H9 (cell line): ENCODE data around the gene PXT1. TPM values are rescaled to one million over a fixed set of nuclear protein-coding genes. Genes with fewer than 3 reads are reported as not detected.

Experiments
- DNase-seq: peaks from one replicate; pipeline ENCODE4 v3.0.0-alpha.2; 2017
- H2AFZ ChIP-seq: one replicate; pipeline ENCODE4 v1.6.1; 2013; ENCODE audit warnings: mild to moderate bottlenecking, low read length, control low read depth, moderate library complexity
- H2AK5ac ChIP-seq: 2 replicates; pipeline ENCODE4 v1.6.1; 2013; ENCODE audit warnings: low read length, control low read depth, mixed read lengths; ENCODE audit not compliant: insufficient read length
- H2BK120ac ChIP-seq: one replicate; pipeline ENCODE4 v1.6.1; 2013; ENCODE audit warnings: low read depth, mild to moderate bottlenecking, low read length, control low read depth, inconsistent platforms; ENCODE audit not compliant: poor library complexity, severe bottlenecking
- H2BK12ac ChIP-seq: 2 replicates; pipeline ENCODE4 v1.6.1; 2013; ENCODE audit warnings: low read length, control low read depth, mixed read lengths, low read depth; ENCODE audit not compliant: insufficient read length
- H2BK15ac ChIP-seq: 2 replicates; pipeline ENCODE4 v1.6.1; 2013; ENCODE audit warnings: low read depth, low read length, control low read depth
- H2BK20ac ChIP-seq: one replicate; pipeline ENCODE4 v1.6.1; 2013; ENCODE audit warnings: low read depth, mild to moderate bottlenecking, low read length, control low read depth, inconsistent platforms; ENCODE audit not compliant: poor library complexity, severe bottlenecking
- H2BK5ac ChIP-seq: 2 replicates; pipeline ENCODE4 v1.6.1; 2013; ENCODE audit warnings: low read length, control low read depth, mixed read lengths; ENCODE audit not compliant: insufficient read length
- H3K14ac ChIP-seq: 2 replicates; pipeline ENCODE4 v1.6.1; 2013; ENCODE audit warnings: low read length, control low read depth; ENCODE audit not compliant: insufficient read depth
- H3K18ac ChIP-seq: 2 replicates; pipeline ENCODE4 v1.6.1; 2013; ENCODE audit warnings: low read depth, mild to moderate bottlenecking, mixed read lengths, low read length, control low read depth; ENCODE audit not compliant: insufficient read length
- H3K23ac ChIP-seq: 2 replicates; pipeline ENCODE4 v1.6.1; 2013; ENCODE audit warnings: low read length, control low read depth, mixed read lengths, low read depth; ENCODE audit not compliant: insufficient read length
- H3K23me2 ChIP-seq: 2 replicates; pipeline ENCODE4 v1.6.1; 2013; ENCODE audit warnings: low read depth, mild to moderate bottlenecking, mixed read lengths, low read length, control low read depth; ENCODE audit not compliant: insufficient read length, poor library complexity, severe bottlenecking
- H3K27ac ChIP-seq: 2 replicates; pipeline ENCODE4 v1.5.1; 2013; ENCODE audit warnings: low read length, control low read depth, mixed read lengths, low read depth; ENCODE audit not compliant: insufficient read length
- H3K27me3 ChIP-seq: 2 replicates; pipeline ENCODE4 v1.6.1; 2013; ENCODE audit warnings: low read length, control low read depth, inconsistent platforms; ENCODE audit not compliant: insufficient read depth
- H3K4ac ChIP-seq: 2 replicates; pipeline ENCODE4 v1.6.1; 2013; ENCODE audit warnings: low read depth, mild to moderate bottlenecking, control low read depth, inconsistent platforms, low read length, moderate library complexity
- H3K4me1 ChIP-seq: 2 replicates; pipeline ENCODE4 v1.6.1; 2013; ENCODE audit warnings: low read length, control low read depth, inconsistent platforms; ENCODE audit not compliant: insufficient read depth
- H3K4me2 ChIP-seq: 2 replicates; pipeline ENCODE4 v1.6.1; 2013; ENCODE audit warnings: low read length, control low read depth, mixed read lengths; ENCODE audit not compliant: insufficient read length, insufficient read depth
- H3K56ac ChIP-seq: 2 replicates; pipeline ENCODE4 v1.6.1; 2013; ENCODE audit warnings: low read depth, mild to moderate bottlenecking, mixed read lengths, low read length, control low read depth; ENCODE audit not compliant: insufficient read length
- H3K79me1 ChIP-seq: 2 replicates; pipeline ENCODE4 v1.6.1; 2013; ENCODE audit warnings: low read depth, mild to moderate bottlenecking, moderate library complexity, low read length, control low read depth, inconsistent platforms; ENCODE audit not compliant: insufficient read depth, poor library complexity, severe bottlenecking
- H3K79me2 ChIP-seq: 2 replicates; pipeline ENCODE4 v1.6.1; 2013; ENCODE audit warnings: low read length, control low read depth, inconsistent platforms; ENCODE audit not compliant: insufficient read depth
- H3K9ac ChIP-seq: 2 replicates; pipeline ENCODE4 v1.6.1; 2013; ENCODE audit warnings: low read length, control low read depth, mixed read lengths; ENCODE audit not compliant: insufficient read length; ENCODE audit errors: extremely low read depth
- H3K9me3 ChIP-seq: one replicate; pipeline ENCODE4 v1.6.1; 2013; ENCODE audit warnings: low read depth, low read length, inconsistent platforms; ENCODE audit not compliant: control insufficient read depth
- H3T11ph ChIP-seq: one replicate; pipeline ENCODE4 v1.6.1; 2013; ENCODE audit warnings: mild to moderate bottlenecking, low read length, control low read depth, inconsistent platforms
- H4K20me1 ChIP-seq: one replicate; pipeline ENCODE4 v1.6.1; 2013; ENCODE audit not compliant: control insufficient read depth, insufficient read length, insufficient read depth
- H4K5ac ChIP-seq: 2 replicates; pipeline ENCODE4 v1.6.1; 2013; ENCODE audit warnings: low read depth, mild to moderate bottlenecking, mixed read lengths, low read length, control low read depth; ENCODE audit not compliant: insufficient read length
- H4K8ac ChIP-seq: replicated peaks from 2 replicates; pipeline ENCODE4 v1.6.1; 2013; ENCODE audit warnings: low read length, control low read depth, mixed read lengths, low read depth; ENCODE audit not compliant: insufficient read length
- H4K91ac ChIP-seq: 2 replicates; pipeline ENCODE4 v1.6.1; 2013; ENCODE audit warnings: low read depth, mild to moderate bottlenecking, moderate library complexity, mixed read lengths, low read length, control low read depth; ENCODE audit not compliant: insufficient read length
- H3K27ac Mint-ChIP-seq, 3 experiments: 2 replicates in 2 of 3; 3 replicates in 1 of 3; pipeline ENCODE4 v1.8.0; 2020 to 2021; ENCODE audit warnings: mixed read lengths in 3 of 3, mild to moderate bottlenecking in 1 of 3, moderate library complexity in 1 of 3
- H3K27me3 Mint-ChIP-seq: 2 replicates; pipeline ENCODE4 v1.8.0; 2021; ENCODE audit warnings: low read depth, mild to moderate bottlenecking, moderate library complexity, mixed read lengths
- H3K36me3 Mint-ChIP-seq, 3 experiments: 2 replicates in 2 of 3; 3 replicates in 1 of 3; pipeline ENCODE4 v1.8.0; 2020 to 2021; ENCODE audit warnings: low read depth in 3 of 3, mixed read lengths in 3 of 3; ENCODE audit not compliant: insufficient read depth in 1 of 3
- H3K4me1 Mint-ChIP-seq, 2 experiments: 2 replicates each; pipeline ENCODE4 v1.8.0; 2020; ENCODE audit warnings: mixed read lengths in 2 of 2
- H3K4me3 Mint-ChIP-seq, 2 experiments: 2 replicates in 1 of 2; 3 replicates in 1 of 2; pipeline ENCODE4 v1.8.0; 2020 to 2021; ENCODE audit warnings: mild to moderate bottlenecking in 2 of 2, mixed read lengths in 2 of 2, moderate library complexity in 1 of 2
- H3K9me3 Mint-ChIP-seq, 2 experiments: 2 replicates in 1 of 2; 3 replicates in 1 of 2; pipeline ENCODE4 v1.8.0; 2020; ENCODE audit warnings: mild to moderate bottlenecking in 2 of 2, mixed read lengths in 2 of 2, moderate library complexity in 1 of 2
- WGBS: extraction: QIAGEN DNeasy Blood & Tissue Kit; methylation state at CpG from one replicate; pipeline ENCODE4 v1.1.7; 2013; ENCODE audit warnings: missing lambda C conversion rate, low lambda C conversion rate, mixed read lengths; ENCODE audit not compliant: insufficient read length; ENCODE audit errors: extremely low coverage; 5-methylcytosine and 5-hydroxymethylcytosine counted together
- long read RNA-seq: library from polyadenylated mRNA; unstranded; transcript quantifications from one replicate; pipeline ENCODE4 v2.0.0, GENCODE V29; 2020
- total RNA-seq: library from RNA; stranded (reverse); gene quantifications from 2 replicates; pipeline ENCODE4 v1.2.1, GENCODE V29; 2021
- TF ChIP-seq, protein P1 (sequence below): fragments of 200-600 bp; sonication (generic); conservative IDR thresholded peaks from 3 replicates; pipeline ENCODE4 v1.8.0; 2021; ENCODE audit warnings: antibody characterized with exemption, mild to moderate bottlenecking

Gene PXT1
- not detected in 2 replicates for total RNA-seq
- long read RNA-seq: 0 reads

GRCh38 chr6:36442671-36443470 lies at the start of gene PXT1, which contains the start of gene KCTD20:
TSS of gene PXT1 (minus strand) at chr6:36442854. CDS start at chr6:36426082, 16,772 bp downstream.
TSS of gene KCTD20 (plus strand) at chr6:36443000. CDS start at chr6:36470098, 27,098 bp downstream.
- no peaks in the 10 kb centered on the region for H3K79me1 ChIP-seq
- Mint-ChIP-seq H3K4me1 (peaks cover 26% of the 10 kb centered on the region in 2 experiments), H3K36me3 (peaks cover 0 to 5% (median 0%) of the 10 kb centered on the region in 3 experiments; a peak in 2 of 7 replicates), H3K27me3 (no peaks in the 10 kb centered on the region), H3K9me3 (no peaks in the 10 kb centered on the region), H3K4me3 (peak within 1 kb of the TSS; percentile 95 to 98), H3K27ac (peak within 1 kb of the TSS; percentile 85 to 97 (median 96))
- peak; percentile 78 for DNase-seq
- H3K56ac ChIP-seq: no peak within 1 kb of the TSS
- no peaks in the 10 kb centered on the region for H3K9me3 ChIP-seq
- peak within 1 kb of the TSS; percentile 61 for H3K18ac ChIP-seq
- H2AK5ac ChIP-seq: no peak within 1 kb of the TSS
- peak within 1 kb of the TSS; percentile 14 for H2AFZ ChIP-seq
- no peak within 1 kb of the TSS for H2BK5ac ChIP-seq
- no peaks in the 10 kb centered on the region for H4K20me1 ChIP-seq
- H2BK120ac ChIP-seq: no peak within 1 kb of the TSS
- H2BK20ac ChIP-seq: no peak within 1 kb of the TSS
- no peak within 1 kb of the TSS for H2BK15ac ChIP-seq
- H2BK12ac ChIP-seq: no peak within 1 kb of the TSS
- H3K27me3 ChIP-seq: no peaks in the 10 kb centered on the region
- no peak within 1 kb of the TSS for H3K4ac ChIP-seq
- no CpG with 5 or more reads among the region's 91 CpGs for WGBS
- H4K5ac ChIP-seq: no peak within 1 kb of the TSS
- no peak within 1 kb of the TSS for H4K8ac ChIP-seq
- peak within 1 kb of the TSS; percentile 35 for H3K27ac ChIP-seq
- H3T11ph ChIP-seq: no peak within 1 kb of the TSS
- TF ChIP-seq, protein P1, sequence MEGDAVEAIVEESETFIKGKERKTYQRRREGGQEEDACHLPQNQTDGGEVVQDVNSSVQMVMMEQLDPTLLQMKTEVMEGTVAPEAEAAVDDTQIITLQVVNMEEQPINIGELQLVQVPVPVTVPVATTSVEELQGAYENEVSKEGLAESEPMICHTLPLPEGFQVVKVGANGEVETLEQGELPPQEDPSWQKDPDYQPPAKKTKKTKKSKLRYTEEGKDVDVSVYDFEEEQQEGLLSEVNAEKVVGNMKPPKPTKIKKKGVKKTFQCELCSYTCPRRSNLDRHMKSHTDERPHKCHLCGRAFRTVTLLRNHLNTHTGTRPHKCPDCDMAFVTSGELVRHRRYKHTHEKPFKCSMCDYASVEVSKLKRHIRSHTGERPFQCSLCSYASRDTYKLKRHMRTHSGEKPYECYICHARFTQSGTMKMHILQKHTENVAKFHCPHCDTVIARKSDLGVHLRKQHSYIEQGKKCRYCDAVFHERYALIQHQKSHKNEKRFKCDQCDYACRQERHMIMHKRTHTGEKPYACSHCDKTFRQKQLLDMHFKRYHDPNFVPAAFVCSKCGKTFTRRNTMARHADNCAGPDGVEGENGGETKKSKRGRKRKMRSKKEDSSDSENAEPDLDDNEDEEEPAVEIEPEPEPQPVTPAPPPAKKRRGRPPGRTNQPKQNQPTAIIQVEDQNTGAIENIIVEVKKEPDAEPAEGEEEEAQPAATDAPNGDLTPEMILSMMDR: no peak
- H3K23ac ChIP-seq: no peak within 1 kb of the TSS
- peaks cover 9% of the 10 kb centered on the region for H3K23me2 ChIP-seq
- no peaks in the 10 kb centered on the region for H3K4me1 ChIP-seq
- H3K9ac ChIP-seq: peak within 1 kb of the TSS; percentile 72
- peak within 1 kb of the TSS; percentile 92 for H3K14ac ChIP-seq
- H3K4me2 ChIP-seq: peak within 1 kb of the TSS; percentile 56
- H3K79me2 ChIP-seq: peaks cover 11% of the 10 kb centered on the region; the same call in 1 of the 2 replicates
- no peak within 1 kb of the TSS for H4K91ac ChIP-seq
